CD4-positive, alpha-beta T cell treated with Interleukin-12 subunit alpha and Interleukin-12 subunit beta, for 1 hour (primary cell): ENCODE results near the gene CCDC174.
A peak's percentile ranks its signal among the peaks of the same experiment; 100 is the strongest.

Experiments
- DNase-seq: peaks from one replicate; pipeline ENCODE4 v3.0.0-alpha.2; 2020

Gene CCDC174

GRCh38 chr3:14657579-14657978 lies 6.0 kb downstream of the CCDC174 start:
- no peak for DNase-seq

GRCh38 chr3:14658978-14659377 lies 7.4 kb downstream of the CCDC174 start:
- no peak for DNase-seq

GRCh38 chr3:14660942-14661341 lies 9.4 kb downstream of the CCDC174 start:
- DNase-seq, result no peak

GRCh38 chr3:14663396-14664135 lies 12.0 kb downstream of the CCDC174 start:
- no peak for DNase-seq

- no peak for DNase-seq
These were observed 12.6 kb downstream of the CCDC174 start for GRCh38 chr3:14664170-14664569.

- no peak for DNase-seq
These were observed 21.0 kb downstream of the CCDC174 start for GRCh38 chr3:14672588-14672987.

GRCh38 chr3:14674841-14675240 lies 23.3 kb downstream of the CCDC174 start, which contains the start of gene C3orf20:
Gene C3orf20, plus strand, starts transcription at chr3:14675141. Its CDS starts 7,573 bp downstream, at chr3:14682714.
- no peak for DNase-seq

GRCh38 chr3:14676881-14677280 lies 25.3 kb downstream of the CCDC174 start:
- DNase-seq, result no peak

- DNase-seq, result no peak
These were observed 26.5 kb downstream of the CCDC174 start for GRCh38 chr3:14678015-14678503.

GRCh38 chr3:14680115-14680514 lies 28.6 kb downstream of the CCDC174 start:
- no peak for DNase-seq

GRCh38 chr3:14680716-14681115 lies 29.2 kb downstream of the CCDC174 start:
- DNase-seq, result no peak

GRCh38 chr3:14684447-14684846 lies 32.9 kb downstream of the CCDC174 start:
- DNase-seq, result no peak

- no peak for DNase-seq
These were observed 33.6 kb downstream of the CCDC174 start for GRCh38 chr3:14685179-14685578.

- DNase-seq, result no peak
These were observed 35.8 kb downstream of the CCDC174 start for GRCh38 chr3:14687360-14687759.

- DNase-seq, result no peak
These were observed 37.0 kb downstream of the CCDC174 start for GRCh38 chr3:14688525-14688924.

GRCh38 chr3:14689247-14689980 lies 37.9 kb downstream of the CCDC174 start:
- DNase-seq, result no peak

- peak; percentile 4 for DNase-seq
These were observed 39.7 kb downstream of the CCDC174 start for GRCh38 chr3:14691239-14691638.

- no peak for DNase-seq
These were observed 40.2 kb downstream of the CCDC174 start for GRCh38 chr3:14691719-14692118.

GRCh38 chr3:14698601-14699244 lies 47.2 kb downstream of the CCDC174 start:
- DNase-seq, result no peak

- DNase-seq, result no peak
These were observed 48.1 kb downstream of the CCDC174 start for GRCh38 chr3:14699643-14700042.

- no peak for DNase-seq
These were observed 49.3 kb downstream of the CCDC174 start for GRCh38 chr3:14700891-14701290.

- DNase-seq, result no peak
These were observed 50.1 kb downstream of the CCDC174 start for GRCh38 chr3:14701676-14702075.

- DNase-seq, result no peak
These were observed 51.7 kb downstream of the CCDC174 start for GRCh38 chr3:14703128-14703750.
